Measurements from ENCODE around the gene H1-8. TPM values are rescaled to one million over a fixed set of nuclear protein-coding genes. Genes with fewer than 3 reads are reported as not detected.

Gene H1-8
- total RNA-seq, 1 experiment from 2014 or later: not detected

GRCh38 chr3:129502641-129503408, 40.1 kb upstream of the H1-8 start:
- Histone ChIP-seq H3K27me3 (ENCODE audit: insufficient read depth, low read length) (no peaks in the 10 kb centered on the region), H2AFZ (ENCODE audit: low read length) (no peak overlapping the region), H3K9ac (ENCODE audit: extremely low read depth, insufficient read length, low read length) (no peak overlapping the region), H3K23me2 (ENCODE audit: insufficient read length, low read depth, low read length, poor library complexity, severe bottlenecking) (no peaks in the 10 kb centered on the region), H2BK15ac (ENCODE audit: low read depth, low read length) (no peak overlapping the region), H2BK5ac (ENCODE audit: insufficient read length, low read length) (no peak overlapping the region), H2AK5ac (ENCODE audit: insufficient read length, low read length) (no peak overlapping the region), H3K56ac (ENCODE audit: insufficient read length, low read depth, low read length) (no peak overlapping the region), H4K5ac (ENCODE audit: insufficient read length, low read depth, low read length) (no peak overlapping the region), H3K9me3 (ENCODE audit: control insufficient read depth, low read depth, low read length) (no peaks in the 10 kb centered on the region), H4K20me1 (ENCODE audit: control insufficient read depth, insufficient read depth, insufficient read length) (peaks cover 2% of the 10 kb centered on the region), H2BK12ac (ENCODE audit: insufficient read length, low read depth, low read length) (no peak overlapping the region), H3K4ac (ENCODE audit: low read depth, low read length) (no peak overlapping the region), H3K79me2 (ENCODE audit: insufficient read depth, low read length) (no peaks in the 10 kb centered on the region), H4K91ac (ENCODE audit: insufficient read length, low read depth, low read length) (no peak overlapping the region), H3K14ac (ENCODE audit: insufficient read depth, low read length) (no peak overlapping the region; the same call in 1 of the 2 replicates), H3K4me2 (ENCODE audit: insufficient read depth, insufficient read length, low read length) (no peak overlapping the region), H3K18ac (ENCODE audit: insufficient read length, low read depth, low read length) (no peak overlapping the region), H3K4me1 (ENCODE audit: insufficient read depth, low read length) (0 out of 2 replicates have a peak, but pooled peaks cover 4% of the 10 kb centered on the region), H3K79me1 (ENCODE audit: insufficient read depth, low read depth, low read length, poor library complexity, severe bottlenecking) (no peaks in the 10 kb centered on the region), H3K23ac (ENCODE audit: insufficient read length, low read depth, low read length) (no peak overlapping the region), H2BK120ac (ENCODE audit: low read depth, low read length, poor library complexity, severe bottlenecking) (no peak overlapping the region), H3T11ph (ENCODE audit: low read length) (no peak overlapping the region), H2BK20ac (ENCODE audit: low read depth, low read length, poor library complexity, severe bottlenecking) (no peak overlapping the region), H4K8ac (replicated peaks; ENCODE audit: insufficient read length, low read depth, low read length) (no peak overlapping the region), H3K27ac (ENCODE audit: insufficient read length, low read depth, low read length) (no peak overlapping the region)
- Mint-ChIP-seq H3K4me1 (peaks cover 14 to 15% of the 10 kb centered on the region in 2 experiments), H3K9me3 (no peaks in the 10 kb centered on the region), H3K36me3 (ENCODE audit: insufficient read depth in 1 of 3, low read depth in 3 of 3) (peaks cover 5 to 26% (median 9%) of the 10 kb centered on the region in 3 experiments; a peak in 6 of 7 replicates), H3K27ac (no peak overlapping the region), H3K27me3 (ENCODE audit: low read depth) (peaks cover 1% of the 10 kb centered on the region; the same call in 1 of the 2 replicates), H3K4me3 (no peak overlapping the region)
- no CpG with 5 or more reads among the region's 18 CpGs for WGBS (ENCODE audit: extremely low coverage, insufficient read length, low lambda C conversion rate)
- no peak for TF ChIP-seq CTCF (conservative IDR thresholded peaks at IDR 0.05)
- no peak for DNase-seq

Measured in H9 (cell line).